ENCODE results near the gene EFCC1.

EFCC1 gene

GRCh38 chr3:129014793-129015345 lies 13.8 kb downstream of the EFCC1 start:
- no peak for DNase-seq (ENCODE audit: low read depth, low spot score)

- no peak for DNase-seq (ENCODE audit: low read depth, low spot score)
These were observed 14.4 kb downstream of the EFCC1 start for GRCh38 chr3:129015388-129016105.

- DNase-seq (ENCODE audit: low read depth, low spot score) = no peak
These were observed 15.2 kb downstream of the EFCC1 start for GRCh38 chr3:129016356-129016719.

- DNase-seq (ENCODE audit: low read depth, low spot score) = no peak
These were observed 15.8 kb downstream of the EFCC1 start for GRCh38 chr3:129016720-129017483.

GRCh38 chr3:129017484-129017899 lies 16.4 kb downstream of the EFCC1 start:
- DNase-seq (ENCODE audit: low read depth, low spot score) = no peak

- no peak for DNase-seq (ENCODE audit: low read depth, low spot score)
These were observed 17.2 kb downstream of the EFCC1 start for GRCh38 chr3:129018271-129018670.

- DNase-seq (ENCODE audit: low read depth, low spot score) = no peak
These were observed 17.6 kb downstream of the EFCC1 start for GRCh38 chr3:129018751-129019150.

GRCh38 chr3:129019266-129019665 lies 18.2 kb downstream of the EFCC1 start:
- DNase-seq (ENCODE audit: low read depth, low spot score) = no peak

- no peak for DNase-seq (ENCODE audit: low read depth, low spot score)
These were observed 19.6 kb downstream of the EFCC1 start for GRCh38 chr3:129020691-129021090.

- no peak for DNase-seq (ENCODE audit: low read depth, low spot score)
These were observed 20.0 kb downstream of the EFCC1 start for GRCh38 chr3:129021140-129021551.

GRCh38 chr3:129022114-129023007 lies 21.3 kb downstream of the EFCC1 start:
- no peak for DNase-seq (ENCODE audit: low read depth, low spot score)

- DNase-seq (ENCODE audit: low read depth, low spot score) = no peak
These were observed 21.9 kb downstream of the EFCC1 start for GRCh38 chr3:129023008-129023358.

GRCh38 chr3:129023909-129024308 lies 22.8 kb downstream of the EFCC1 start:
- DNase-seq (ENCODE audit: low read depth, low spot score) = no peak

GRCh38 chr3:129025108-129025507 lies 24.0 kb downstream of the EFCC1 start:
- DNase-seq (ENCODE audit: low read depth, low spot score) = no peak

GRCh38 chr3:129025691-129026435 lies 24.8 kb downstream of the EFCC1 start:
- DNase-seq (ENCODE audit: low read depth, low spot score) = no peak

GRCh38 chr3:129026728-129027543 lies 25.8 kb downstream of the EFCC1 start:
- peak; percentile 80 for DNase-seq (ENCODE audit: low read depth, low spot score)

- DNase-seq (ENCODE audit: low read depth, low spot score) = no peak
These were observed 26.4 kb downstream of the EFCC1 start for GRCh38 chr3:129027544-129027880.

- DNase-seq (ENCODE audit: low read depth, low spot score) = no peak
These were observed 27.8 kb downstream of the EFCC1 start for GRCh38 chr3:129028866-129029265.

- no peak for DNase-seq (ENCODE audit: low read depth, low spot score)
These were observed 29.5 kb downstream of the EFCC1 start for GRCh38 chr3:129030611-129031010.

- no peak for DNase-seq (ENCODE audit: low read depth, low spot score)
These were observed 30.5 kb downstream of the EFCC1 start for GRCh38 chr3:129031476-129032215.
